Spleen (tissue), 11 donors: ENCODE results near the gene ARL6IP6. TPM values are rescaled to one million over a fixed set of nuclear protein-coding genes. Genes with fewer than 3 reads are reported as not detected.
A peak's percentile ranks its signal among the peaks of the same experiment; 100 is the strongest.
"Not testable (repeated sequence)": the region's sequence is repeated elsewhere in the genome, so short reads cannot be mapped to it uniquely, and the experiment has no call there.

Source experiments
- DNase-seq: peaks from one replicate; pipeline ENCODE4 v3.0.0-alpha.2; 2020
- H3K27ac ChIP-seq, 8 donors: fragments of 200-600 bp; sonication (generic) in 7 of 8; 1 replicate in 4 of 8; 2 replicates in 4 of 8; pipeline versions ENCODE4 v1.5.0 to v1.8.0; 2016 to 2021; ENCODE audit warnings: inconsistent platforms in 4 of 8, mild to moderate bottlenecking in 4 of 8, moderate library complexity in 1 of 8
- H3K27me3 ChIP-seq, 7 donors: fragments of 200-600 bp; sonication (generic) in 6 of 7; replicated peaks in 1 of 7; 1 replicate in 4 of 7; 2 replicates in 3 of 7; pipeline versions ENCODE4 v1.5.0 to v1.8.0; 2016 to 2021; ENCODE audit warnings: inconsistent platforms in 3 of 7, mild to moderate bottlenecking in 1 of 7
- H3K36me3 ChIP-seq, 6 donors: fragments of 200-600 bp; sonication (generic) in 5 of 6; 1 replicate in 4 of 6; 2 replicates in 2 of 6; pipeline versions ENCODE4 v1.5.0 to v1.8.0; 2016 to 2021; ENCODE audit warnings: inconsistent platforms in 2 of 6
- H3K4me1 ChIP-seq, 6 donors: fragments of 200-600 bp; sonication (generic) in 5 of 6; 1 replicate in 3 of 6; 2 replicates in 3 of 6; pipeline versions ENCODE4 v1.5.0 to v1.8.0; 2016 to 2021; ENCODE audit warnings: inconsistent platforms in 3 of 6
- H3K4me3 ChIP-seq, 8 donors: fragments of 200-600 bp; sonication (generic) in 7 of 8; 1 replicate in 4 of 8; 2 replicates in 4 of 8; pipeline versions ENCODE4 v1.5.0 to v1.8.0; 2016 to 2021; ENCODE audit warnings: inconsistent platforms in 4 of 8, mild to moderate bottlenecking in 4 of 8, moderate library complexity in 2 of 8
- H3K9me3 ChIP-seq, 8 donors: fragments of 200-600 bp; sonication (generic) in 7 of 8; 1 replicate in 4 of 8; 2 replicates in 4 of 8; pipeline versions ENCODE4 v1.5.0 to v1.8.0; 2016 to 2021; ENCODE audit warnings: inconsistent platforms in 4 of 8
- POLR2A ChIP-seq, 3 donors: fragments of 450-650 bp; IDR thresholded peaks; one replicate each; pipeline ENCODE4 v1.5.1; 2017; ENCODE audit warnings: antibody characterized with exemption in 3 of 3, mild to moderate bottlenecking in 1 of 3
- POLR2AphosphoS5 ChIP-seq, 3 donors: sonication (generic); formaldehyde crosslinking; IDR thresholded peaks; one replicate each; pipeline ENCODE4 v1.5.1; 2017; ENCODE audit warnings: antibody characterized with exemption in 3 of 3
- WGBS, 5 donors: extraction: QIAGEN DNeasy Blood & Tissue Kit in 3 of 5; methylation state at CpG; one replicate each; pipeline versions ENCODE4 v1.1.5 to v1.1.7; 2013 to 2018; 5-methylcytosine and 5-hydroxymethylcytosine counted together
- intact Hi-C: fragments of 100-400 bp; cut with DNase I; formaldehyde crosslinking; loops from one replicate; pipeline ENCODE4 v1.15.0; 2023; ENCODE audit warnings: low total_unique reads
- polyA plus RNA-seq, 3 donors: library from polyadenylated mRNA; stranded (reverse); fragments of 200-250 nt; gene quantifications; one replicate each; pipeline ENCODE4 v1.2.1, GENCODE V29; 2013
- total RNA-seq, 7 donors: library from RNA; depleted of rRNA in 3 of 7; stranded (reverse); fragments of >200 nt in 3 of 7; fragmentation: NEBNext Ultra II Directional in 4 of 7; extraction: Animal tissue kit (Norgen Biotek cat#: 25700) in 4 of 7; gene quantifications; one replicate each; pipeline versions ENCODE4 v1.1.0 to v1.2.1, GENCODE V29; 2016 to 2021
- TF ChIP-seq, protein P1 (sequence below), 11 experiments: fragments of 200-600 bp in 7 of 11; fragments of 450-650 bp in 4 of 11; sonication (generic) in 4 of 11; IDR thresholded peaks in 8 of 11; conservative IDR thresholded peaks in 3 of 11; 1 replicate in 7 of 11; 2 replicates in 4 of 11; pipeline versions ENCODE4 v1.4.0 to v1.8.0; 2016 to 2021; ENCODE audit warnings: antibody characterized with exemption in 11 of 11, inconsistent platforms in 4 of 11, mild to moderate bottlenecking in 1 of 11
- donor health status: healthy with polysubstance abuse.
- donor health status: DM: no; HTN: no; CAD: no; lungs with moderate emphysema.
- donor health status: DM: no; HTN: no; CAD: no.
- donor health status: Bipolar disorder and iron deficiency.
- donor health status: healthy.
- donor health status: DM: no; HTN: no; CAD: no.
- donor health status: DM: yes; HTN: yes; CAD: no.

ARL6IP6 gene
- total and polyA plus RNA-seq, 10 donors, result 12.1 to 21.5 (median 16.7) TPM

GRCh38 chr2:152718909-152719645 lies 657 bp downstream of the ARL6IP6 start:
- peaks cover 32 to 80% (median 64%) of the 10 kb centered on the region in 6 donors for H3K4me1 ChIP-seq
- TF ChIP-seq POLR2A (IDR thresholded peaks at IDR 0.05) (no peak), POLR2AphosphoS5 (IDR thresholded peaks at IDR 0.05) (no peak)
- TF ChIP-seq, protein P1, sequence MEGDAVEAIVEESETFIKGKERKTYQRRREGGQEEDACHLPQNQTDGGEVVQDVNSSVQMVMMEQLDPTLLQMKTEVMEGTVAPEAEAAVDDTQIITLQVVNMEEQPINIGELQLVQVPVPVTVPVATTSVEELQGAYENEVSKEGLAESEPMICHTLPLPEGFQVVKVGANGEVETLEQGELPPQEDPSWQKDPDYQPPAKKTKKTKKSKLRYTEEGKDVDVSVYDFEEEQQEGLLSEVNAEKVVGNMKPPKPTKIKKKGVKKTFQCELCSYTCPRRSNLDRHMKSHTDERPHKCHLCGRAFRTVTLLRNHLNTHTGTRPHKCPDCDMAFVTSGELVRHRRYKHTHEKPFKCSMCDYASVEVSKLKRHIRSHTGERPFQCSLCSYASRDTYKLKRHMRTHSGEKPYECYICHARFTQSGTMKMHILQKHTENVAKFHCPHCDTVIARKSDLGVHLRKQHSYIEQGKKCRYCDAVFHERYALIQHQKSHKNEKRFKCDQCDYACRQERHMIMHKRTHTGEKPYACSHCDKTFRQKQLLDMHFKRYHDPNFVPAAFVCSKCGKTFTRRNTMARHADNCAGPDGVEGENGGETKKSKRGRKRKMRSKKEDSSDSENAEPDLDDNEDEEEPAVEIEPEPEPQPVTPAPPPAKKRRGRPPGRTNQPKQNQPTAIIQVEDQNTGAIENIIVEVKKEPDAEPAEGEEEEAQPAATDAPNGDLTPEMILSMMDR (IDR thresholded peaks at IDR 0.05 in 8 of 11, conservative IDR thresholded peaks at IDR 0.05 in 3 of 11), result no peak
- no peaks in the 10 kb centered on the region for H3K27me3 ChIP-seq
- H3K4me3 ChIP-seq, result peak overlapping the region; percentile 78 to 98 (median 93)
- H3K27ac ChIP-seq, result peak overlapping the region; percentile 97 to 100 (median 99)
- peaks cover 0 to 42% (median 5%) of the 10 kb centered on the region in 6 donors for H3K36me3 ChIP-seq
- H3K9me3 ChIP-seq, result no peaks in the 10 kb centered on the region
- WGBS, 5 donors, result 5 to 8% (median 6%) methylated on average over 23 of the region's 23 CpGs
- no peak for DNase-seq
- intact Hi-C loops, result no loop called here

DNA sequence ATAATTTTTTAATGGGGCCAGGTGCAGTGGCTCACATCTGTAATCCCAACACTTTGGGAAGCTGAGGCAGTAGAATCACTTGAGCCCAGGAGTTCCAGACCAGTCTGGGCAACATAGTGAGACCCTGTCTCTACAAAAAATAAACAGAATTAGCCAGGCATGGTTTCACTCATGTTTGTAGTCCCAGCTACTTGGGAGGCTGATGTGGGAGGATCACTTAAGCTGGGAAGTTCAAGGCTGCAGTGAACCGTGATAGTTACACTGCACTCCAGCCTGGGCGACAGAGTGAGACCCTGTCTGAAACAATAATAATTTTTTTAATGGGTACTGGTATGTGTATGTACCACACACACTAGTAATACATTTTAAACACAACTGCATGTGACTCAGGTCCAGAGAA lies 2.4 kb downstream of the ARL6IP6 start:
- Histone ChIP-seq H3K27ac (no peak overlapping the region), H3K36me3 (peaks cover 0 to 25% (median 0%) of the 10 kb centered on the region in 6 donors), H3K4me3 (peak overlapping the region in 1 of 8 donors; percentile 94), H3K4me1 (peaks cover 16 to 63% (median 47%) of the 10 kb centered on the region in 6 donors), H3K9me3 (no peaks in the 10 kb centered on the region), H3K27me3 (no peaks in the 10 kb centered on the region)
- no peak for DNase-seq
- 60 to 83% (median 76%) methylated on average over 2 of the region's 2 CpGs for WGBS, 5 donors
- intact Hi-C loops, result no loop called here
- TF ChIP-seq, protein P1 (IDR thresholded peaks at IDR 0.05 in 8 of 11, conservative IDR thresholded peaks at IDR 0.05 in 3 of 11), result no peak
- TF ChIP-seq POLR2AphosphoS5 (IDR thresholded peaks at IDR 0.05), result no peak
- TF ChIP-seq POLR2A (IDR thresholded peaks at IDR 0.05), result no peak

DNA sequence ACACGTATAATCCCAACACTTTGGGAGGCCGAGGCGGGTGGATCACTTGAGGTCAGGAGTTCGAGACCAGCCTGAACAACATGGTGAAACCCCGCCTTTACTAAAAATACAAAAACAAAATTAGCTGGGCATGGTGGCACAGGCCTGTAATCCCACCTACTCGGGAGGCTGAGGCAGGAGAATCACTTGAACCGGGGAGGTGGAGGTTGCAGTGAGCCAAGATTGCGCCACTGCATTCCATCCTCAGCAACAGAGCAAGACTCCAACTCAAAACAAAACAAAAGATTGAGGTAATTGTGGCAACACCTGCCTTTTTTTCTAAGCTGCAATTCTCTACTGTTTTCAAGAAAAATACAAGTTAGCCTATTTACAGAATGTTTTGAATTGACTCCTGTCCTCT lies 4.2 kb downstream of the ARL6IP6 start:
- H3K27me3 ChIP-seq, intact Hi-C loops, H3K27ac ChIP-seq, H3K9me3 ChIP-seq, DNase-seq, H3K4me3 ChIP-seq: not testable (repeated sequence)
- Histone ChIP-seq H3K4me1 (peaks cover 9 to 65% (median 40%) of the 10 kb centered on the region in 6 donors), H3K36me3 (peaks cover 0 to 27% (median 1%) of the 10 kb centered on the region in 6 donors)
- WGBS, 5 donors, result 91 to 99% (median 93%) methylated on average over 8 of the region's 8 CpGs

GRCh38 chr2:152723918-152724317 lies 5.5 kb downstream of the ARL6IP6 start:
- Histone ChIP-seq H3K4me3 (no peak overlapping the region), H3K4me1 (peaks cover 9 to 74% (median 39%) of the 10 kb centered on the region in 6 donors), H3K9me3 (no peaks in the 10 kb centered on the region), H3K27me3 (no peaks in the 10 kb centered on the region), H3K36me3 (peaks cover 0 to 27% (median 1%) of the 10 kb centered on the region in 6 donors), H3K27ac (no peak overlapping the region)
- TF ChIP-seq, protein P1 (IDR thresholded peaks at IDR 0.05 in 8 of 11, conservative IDR thresholded peaks at IDR 0.05 in 3 of 11), result no peak
- TF ChIP-seq POLR2AphosphoS5 (IDR thresholded peaks at IDR 0.05) (no peak), POLR2A (IDR thresholded peaks at IDR 0.05) (no peak)
- intact Hi-C loops, result no loop called here
- 92 to 97% (median 94%) methylated on average over 1 of the region's 1 CpG for WGBS, 5 donors
- DNase-seq, result no peak
